Stimulated activated CD4-positive, alpha-beta T cell treated with anti-CD3 and anti-CD28 coated beads, Interleukin-12 subunit alpha, Interleukin-12 subunit beta, amount 100 ng/mL, for 4 hours (primary cell): ENCODE results near the gene MS4A15.
"Not testable (repeated sequence)": the region's sequence is repeated elsewhere in the genome, so short reads cannot be mapped to it uniquely, and the experiment has no call there.

Source experiments
- DNase-seq: peaks from one replicate; pipeline ENCODE4 v3.0.0-alpha.2; 2020

The MS4A15 gene

GRCh38 chr11:60756307-60757032 is at the start of gene MS4A15:
MS4A15 (plus strand) TSS chr11:60756867; CDS start chr11:60763734, 6,867 bp downstream.
- DNase-seq: no peak

- no peak for DNase-seq
Measured at GRCh38 chr11:60706931-60707330, 49.7 kb upstream of the MS4A15 start.

DNA sequence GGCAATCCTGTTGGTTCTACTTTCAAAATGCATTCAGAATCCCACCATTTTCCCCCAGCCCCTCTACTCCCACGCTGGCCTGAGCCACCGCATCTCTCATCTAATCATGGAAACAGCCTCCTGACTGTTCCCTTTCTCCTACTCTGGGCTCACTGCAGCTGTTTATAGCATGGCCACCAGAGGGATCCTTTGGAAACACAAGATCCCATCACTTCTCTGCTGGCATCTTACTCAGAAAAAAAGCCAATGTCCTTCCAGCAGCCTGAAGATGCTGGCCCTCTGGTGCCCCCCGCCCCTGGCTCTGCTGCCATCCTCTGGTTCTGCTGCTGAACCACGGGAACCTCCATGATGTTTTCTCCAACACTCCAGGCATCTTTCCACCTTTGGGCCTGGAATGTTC is 46.2 kb upstream of the MS4A15 start:
- DNase-seq: no peak

DNA sequence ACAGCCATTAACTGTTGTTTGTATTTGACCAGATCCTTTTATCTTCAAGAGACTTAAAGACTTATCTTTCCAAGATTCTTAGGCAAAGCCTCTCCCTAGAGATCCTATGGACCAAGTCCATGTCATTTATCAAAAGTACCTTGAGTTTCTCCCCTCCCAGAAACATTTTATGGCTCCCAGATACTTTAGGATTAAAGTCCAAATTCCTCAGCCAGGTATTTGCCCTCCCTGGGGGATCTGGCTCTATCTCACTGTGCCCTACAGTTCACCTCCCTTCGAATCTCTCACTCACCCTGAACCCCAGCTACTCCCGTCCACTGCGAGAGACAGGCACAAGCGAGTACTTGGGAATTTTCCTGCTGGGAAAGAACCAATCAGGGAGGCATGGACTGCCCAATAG is 45.4 kb upstream of the MS4A15 start:
- DNase-seq: no peak

DNA sequence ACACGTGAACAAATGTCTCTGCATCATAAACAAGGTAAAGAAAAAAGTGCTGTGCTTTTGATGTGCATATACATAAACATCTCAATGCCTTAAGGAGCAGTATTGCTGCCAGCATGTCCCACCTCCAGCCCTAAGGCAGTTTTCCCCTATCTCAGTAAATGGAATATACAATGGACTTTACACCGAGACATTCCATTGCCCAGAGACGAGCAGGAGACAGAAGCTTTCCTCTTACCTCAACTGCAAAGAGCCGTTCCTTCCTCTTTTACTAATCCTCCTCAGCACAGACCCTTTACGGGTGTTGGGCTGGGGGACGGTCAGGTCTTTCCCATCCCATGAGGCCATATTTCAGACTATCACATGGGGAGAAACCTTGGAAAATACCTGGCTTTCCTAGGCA is 43.2 kb upstream of the MS4A15 start:
- DNase-seq: not testable (repeated sequence)

DNA sequence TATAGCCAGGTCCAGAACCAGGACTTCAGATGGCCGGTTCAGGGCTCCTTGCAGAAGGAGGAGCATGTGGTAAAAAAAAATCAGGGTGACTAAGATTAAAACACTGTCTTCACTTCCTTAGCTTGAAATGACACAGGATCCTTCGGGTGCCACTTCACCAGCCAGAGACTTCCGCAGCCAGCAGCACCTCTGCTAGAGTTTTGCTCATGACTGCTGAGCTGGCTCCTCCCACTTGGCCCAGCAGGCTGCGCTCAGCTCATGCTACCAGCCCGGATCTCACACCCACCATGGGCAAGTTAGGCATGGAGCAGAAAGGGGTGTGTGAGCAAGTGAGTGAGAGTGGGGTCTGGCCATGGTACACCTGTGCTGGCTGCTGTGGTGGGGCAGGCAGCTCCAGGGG is 38.7 kb upstream of the MS4A15 start:
- DNase-seq: no peak

DNA sequence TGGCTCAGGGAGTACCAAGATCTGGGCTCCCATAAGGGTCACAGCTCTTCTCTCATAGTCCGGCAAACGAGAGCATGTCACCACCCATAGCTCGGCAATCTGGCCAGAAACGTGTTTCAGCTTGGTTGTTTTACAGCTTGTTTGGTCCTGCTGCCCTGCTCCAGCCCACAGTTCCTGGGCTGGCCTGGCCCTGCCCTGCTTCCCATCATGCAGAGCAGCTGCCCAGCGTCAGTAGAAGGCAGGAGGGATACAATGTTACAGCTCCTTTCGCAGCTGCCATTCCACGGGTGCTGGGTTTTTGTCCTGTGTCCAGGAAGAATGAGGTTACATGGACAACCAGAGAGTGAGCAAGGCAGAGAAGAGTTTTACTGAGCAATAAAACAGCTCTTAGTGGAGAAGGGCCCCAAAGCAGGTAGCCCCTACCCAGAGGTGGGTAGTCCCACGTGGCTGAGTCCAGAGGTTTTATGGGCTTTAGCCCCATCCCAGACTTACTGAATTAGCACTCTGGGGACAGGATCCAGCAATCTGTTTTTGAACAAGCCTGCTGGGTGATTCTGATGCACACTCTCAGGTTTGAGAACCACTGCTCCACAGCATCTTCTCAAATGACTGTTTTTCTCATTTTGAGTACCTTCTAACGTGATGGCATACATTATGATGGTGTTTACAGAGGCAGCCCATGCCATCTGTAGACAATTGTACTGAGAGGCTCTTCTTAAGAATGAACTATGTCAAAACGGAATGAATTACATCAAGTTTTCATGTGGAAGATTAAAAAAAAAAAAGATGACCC is 37.9 kb upstream of the MS4A15 start:
- no peak for DNase-seq

DNA sequence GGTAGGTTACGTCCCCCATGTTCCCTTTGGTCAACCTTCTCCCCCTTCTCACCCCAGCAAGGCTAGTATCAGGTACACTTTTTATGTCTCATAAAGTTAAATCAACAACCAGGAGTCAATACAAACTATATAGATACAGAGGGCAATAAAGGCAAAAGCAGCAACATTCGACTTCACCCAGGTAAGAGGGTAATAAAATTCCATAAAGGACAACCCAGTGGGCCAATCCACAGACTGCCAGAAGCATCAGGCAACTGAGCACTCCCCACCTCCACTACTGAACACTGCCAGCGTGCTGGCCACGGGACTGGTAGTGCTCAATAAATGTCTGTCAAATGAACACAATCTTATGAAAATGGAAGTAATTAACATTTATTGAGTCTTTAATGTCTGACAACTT is 37.3 kb upstream of the MS4A15 start:
- DNase-seq: no peak

- DNase-seq: no peak
Measured at GRCh38 chr11:60720460-60720859, 36.2 kb upstream of the MS4A15 start.

- DNase-seq: no peak
Measured at GRCh38 chr11:60724420-60724819, 32.2 kb upstream of the MS4A15 start, which contains the start of gene MS4A18. MS4A18 (plus strand) TSS chr11:60724720.

GRCh38 chr11:60725592-60725991 is 31.1 kb upstream of the MS4A15 start:
- no peak for DNase-seq

- no peak for DNase-seq
Measured at GRCh38 chr11:60731586-60731985, 25.1 kb upstream of the MS4A15 start.

GRCh38 chr11:60734279-60734678 is 22.4 kb upstream of the MS4A15 start:
- DNase-seq: no peak

DNA sequence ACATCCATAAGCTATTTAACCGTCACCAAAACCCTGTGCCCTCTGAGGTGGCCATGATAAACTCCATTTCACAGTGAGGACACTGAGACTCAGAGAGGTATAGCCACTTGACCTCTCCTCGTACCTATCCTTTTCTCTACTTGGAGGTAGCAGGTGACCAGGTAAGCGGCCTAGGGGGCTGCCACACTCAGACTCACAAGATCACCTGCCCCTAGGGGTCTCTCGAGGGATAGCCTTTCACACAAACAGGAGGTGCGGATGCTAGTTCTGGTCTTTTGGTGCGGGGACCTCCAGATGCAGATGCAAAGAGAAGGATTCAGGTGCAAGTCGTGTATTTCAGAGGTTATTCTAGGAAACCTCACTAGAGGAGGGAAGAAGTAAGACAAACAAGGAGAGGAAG is 17.6 kb upstream of the MS4A15 start:
- no peak for DNase-seq

DNA sequence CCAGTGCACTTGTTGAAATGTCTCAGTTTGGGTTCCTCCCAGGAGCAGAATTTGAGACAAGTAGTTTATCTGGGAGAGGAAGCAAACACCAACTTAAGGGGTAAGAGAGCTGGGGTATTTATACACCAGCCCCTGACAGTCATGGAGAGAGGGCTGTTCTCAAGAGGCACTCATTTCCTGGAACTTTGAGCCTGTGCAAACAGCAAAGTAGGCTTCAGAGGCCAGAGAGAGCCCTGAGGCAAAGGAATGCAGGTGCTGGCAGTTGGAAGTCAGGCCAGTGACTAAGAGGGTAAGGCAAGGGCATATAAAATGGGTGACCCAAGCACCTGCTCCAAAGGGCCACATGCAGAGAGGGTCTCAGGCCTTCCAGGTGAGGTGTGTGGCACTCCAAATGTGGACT is 16.1 kb upstream of the MS4A15 start:
- DNase-seq: no peak

DNA sequence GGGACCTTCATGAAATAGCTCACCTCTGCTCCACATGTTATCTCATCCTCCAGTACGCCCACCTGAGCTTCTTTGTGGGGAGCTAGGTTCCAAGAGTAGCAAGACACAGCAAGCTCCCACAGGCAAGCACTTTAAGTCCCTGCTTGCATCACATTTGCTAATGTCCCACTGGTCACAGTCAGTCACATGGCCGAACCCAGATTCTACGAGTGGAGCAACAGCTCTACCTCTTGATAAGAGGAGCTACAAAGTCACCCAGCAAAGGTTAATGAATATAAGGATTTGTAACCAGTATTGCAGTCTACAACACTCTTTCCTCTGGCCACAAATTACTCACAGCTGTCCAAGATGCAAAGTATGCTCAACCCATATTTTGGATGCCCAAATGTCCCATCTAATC is 15.2 kb upstream of the MS4A15 start:
- DNase-seq: no peak

- DNase-seq: no peak
Measured at GRCh38 chr11:60743058-60743457, 13.6 kb upstream of the MS4A15 start.

DNA sequence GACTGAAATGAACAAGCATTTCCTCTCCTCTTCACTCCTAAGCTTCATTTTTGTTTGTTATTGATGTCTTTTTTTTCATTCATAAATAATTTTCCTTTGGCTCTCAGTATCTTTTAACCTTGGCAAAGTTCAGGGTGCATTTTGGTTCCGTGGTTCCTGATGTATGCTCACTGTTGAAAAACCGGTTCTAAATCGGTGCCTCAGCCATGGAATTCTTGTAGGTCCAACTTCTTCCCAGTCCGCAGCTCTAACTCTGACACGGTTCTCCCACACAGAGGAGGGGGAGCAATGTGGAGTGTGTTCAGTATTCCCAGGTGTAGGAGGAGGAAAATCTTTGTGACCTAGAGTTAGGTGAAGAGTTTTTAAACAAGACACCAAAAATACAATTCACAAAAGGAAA is 12.6 kb upstream of the MS4A15 start:
- no peak for DNase-seq

- no peak for DNase-seq
Measured at GRCh38 chr11:60747359-60747873, 9.3 kb upstream of the MS4A15 start.

- no peak for DNase-seq
Measured at GRCh38 chr11:60748225-60748624, 8.4 kb upstream of the MS4A15 start.

GRCh38 chr11:60748821-60749220 is 7.8 kb upstream of the MS4A15 start:
- no peak for DNase-seq

DNA sequence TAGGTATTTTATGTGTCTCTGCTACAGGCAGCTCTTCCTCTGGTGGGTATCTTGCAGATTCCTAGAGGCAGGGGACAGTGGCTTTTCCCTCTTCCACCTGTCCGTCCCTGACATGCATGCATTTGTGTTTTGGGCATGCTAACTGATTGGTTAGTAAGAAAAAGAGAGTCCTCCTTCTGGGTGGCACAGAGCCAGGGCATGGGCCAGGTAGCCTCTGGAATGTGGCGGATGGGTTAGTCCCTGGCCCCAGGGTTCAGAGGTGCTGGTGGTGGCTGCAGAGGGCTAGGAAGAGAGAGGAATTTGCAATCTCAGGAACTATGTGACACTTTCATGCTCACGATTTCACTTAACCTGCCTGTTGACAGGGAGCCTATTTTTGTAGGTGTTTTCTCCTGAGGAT is 5.8 kb upstream of the MS4A15 start:
- no peak for DNase-seq

- no peak for DNase-seq
Measured at GRCh38 chr11:60753309-60753708, 3.4 kb upstream of the MS4A15 start.

- no peak for DNase-seq
Measured at GRCh38 chr11:60754887-60755286, 1.8 kb upstream of the MS4A15 start.
